ENCODE data around the gene CNOT9. TPM values are rescaled to one million over a fixed set of nuclear protein-coding genes. Genes with fewer than 3 reads are reported as not detected.

Gene CNOT9
- total and polyA plus RNA-seq, 4 donors, result 10.5 to 24.4 (median 14.8) TPM

GRCh38 chr2:218540015-218540414 is 28.6 kb upstream of the CNOT9 start:
- TF ChIP-seq FOXA1 (IDR thresholded peaks at IDR 0.05), result no peak
- TF ChIP-seq HNF4A (conservative IDR thresholded peaks at IDR 0.05), result no peak
- no peak for TF ChIP-seq CTCF (IDR thresholded peaks at IDR 0.05; ENCODE audit: low read depth, low read length, missing input control)
- TF ChIP-seq NR2F2 (IDR thresholded peaks at IDR 0.05), result no peak
- TF ChIP-seq, protein P1, sequence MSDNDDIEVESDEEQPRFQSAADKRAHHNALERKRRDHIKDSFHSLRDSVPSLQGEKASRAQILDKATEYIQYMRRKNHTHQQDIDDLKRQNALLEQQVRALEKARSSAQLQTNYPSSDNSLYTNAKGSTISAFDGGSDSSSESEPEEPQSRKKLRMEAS (IDR thresholded peaks at IDR 0.05), result no peak
- TF ChIP-seq GABPA (IDR thresholded peaks at IDR 0.05 in 1 of 2, conservative IDR thresholded peaks at IDR 0.05 in 1 of 2), result no peak
- TF ChIP-seq HNF4G (IDR thresholded peaks at IDR 0.05), result no peak
- no peak for TF ChIP-seq SP1 (IDR thresholded peaks at IDR 0.05)
- peaks cover 4 to 43% (median 25%) of the 10 kb centered on the region in 4 donors for H3K36me3 ChIP-seq (ENCODE audit: control insufficient read depth in 4 of 4, insufficient read depth in 3 of 4, low read depth in 1 of 4, low read length in 3 of 4)
- WGBS, result 92% methylated on average over 3 of the region's 3 CpGs
- H3K4me1 ChIP-seq (ENCODE audit: control insufficient read depth in 4 of 4, insufficient read depth in 4 of 4, low read length in 3 of 4), result peaks cover 0 to 10% (median 4%) of the 10 kb centered on the region in 4 donors
- no peak for DNase-seq (ENCODE audit: low spot score)
- H3K27me3 ChIP-seq (ENCODE audit: control insufficient read depth in 4 of 4, insufficient read depth in 4 of 4, low read length in 3 of 4), result no peaks in the 10 kb centered on the region
- no peaks in the 10 kb centered on the region for H3K9me3 ChIP-seq (ENCODE audit: control insufficient read depth in 4 of 4, low read length in 3 of 4)
- no peak overlapping the region for H3K4me3 ChIP-seq (ENCODE audit: low read depth in 1 of 3, low read length in 3 of 3)
- H3K9ac ChIP-seq (ENCODE audit: low read depth in 1 of 2, low read length in 2 of 2), result no peak overlapping the region
- H3K27ac ChIP-seq (ENCODE audit: low read depth in 1 of 2, low read length in 2 of 2), result no peak overlapping the region

DNA sequence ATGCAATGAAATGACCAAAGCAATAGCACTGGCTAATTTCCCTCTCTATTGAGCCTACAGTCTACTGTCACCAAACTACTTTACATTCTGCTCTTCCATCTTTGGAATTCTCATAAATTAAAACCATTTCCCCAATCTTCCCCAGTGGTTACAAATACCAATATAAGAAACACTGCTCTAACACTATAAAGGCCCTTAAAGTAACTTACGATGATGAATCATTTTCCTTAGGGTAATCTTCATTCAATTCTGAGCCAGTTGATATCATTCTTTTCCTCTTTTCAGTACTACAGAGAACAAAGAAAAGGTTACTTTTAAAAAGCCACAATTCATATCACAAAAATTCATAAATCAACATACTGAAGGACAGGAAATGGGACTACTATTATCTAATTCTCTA is 22.6 kb upstream of the CNOT9 start:
- Histone ChIP-seq H3K4me3 (ENCODE audit: low read depth in 1 of 3, low read length in 3 of 3) (no peak overlapping the region), H3K9me3 (ENCODE audit: control insufficient read depth in 4 of 4, low read length in 3 of 4) (no peaks in the 10 kb centered on the region), H3K27me3 (ENCODE audit: control insufficient read depth in 4 of 4, insufficient read depth in 4 of 4, low read length in 3 of 4) (no peaks in the 10 kb centered on the region), H3K9ac (ENCODE audit: low read depth in 1 of 2, low read length in 2 of 2) (no peak overlapping the region), H3K4me1 (ENCODE audit: control insufficient read depth in 4 of 4, insufficient read depth in 4 of 4, low read length in 3 of 4) (no peaks in the 10 kb centered on the region), H3K36me3 (ENCODE audit: control insufficient read depth in 4 of 4, insufficient read depth in 3 of 4, low read depth in 1 of 4, low read length in 3 of 4) (peaks cover 0 to 58% (median 41%) of the 10 kb centered on the region in 4 donors), H3K27ac (ENCODE audit: low read depth in 1 of 2, low read length in 2 of 2) (no peak overlapping the region)
- TF ChIP-seq TAF1 (conservative IDR thresholded peaks at IDR 0.05), result no peak
- no peak for DNase-seq (ENCODE audit: low spot score)
- WGBS, result 99% methylated on average over 1 of the region's 1 CpG

GRCh38 chr2:218547511-218547910 is 21.1 kb upstream of the CNOT9 start:
- Histone ChIP-seq H3K27ac (ENCODE audit: low read depth in 1 of 2, low read length in 2 of 2) (no peak overlapping the region), H3K4me3 (ENCODE audit: low read depth in 1 of 3, low read length in 3 of 3) (no peak overlapping the region), H3K9me3 (ENCODE audit: control insufficient read depth in 4 of 4, low read length in 3 of 4) (no peaks in the 10 kb centered on the region), H3K4me1 (ENCODE audit: control insufficient read depth in 4 of 4, insufficient read depth in 4 of 4, low read length in 3 of 4) (no peaks in the 10 kb centered on the region), H3K27me3 (ENCODE audit: control insufficient read depth in 4 of 4, insufficient read depth in 4 of 4, low read length in 3 of 4) (no peaks in the 10 kb centered on the region), H3K9ac (ENCODE audit: low read depth in 1 of 2, low read length in 2 of 2) (no peak overlapping the region), H3K36me3 (ENCODE audit: control insufficient read depth in 4 of 4, insufficient read depth in 3 of 4, low read depth in 1 of 4, low read length in 3 of 4) (peaks cover 2 to 53% (median 40%) of the 10 kb centered on the region in 4 donors)
- TF ChIP-seq ZBTB33 (IDR thresholded peaks at IDR 0.05) (no peak), FOXA1 (IDR thresholded peaks at IDR 0.05) (no peak), REST (IDR thresholded peaks at IDR 0.05) (no peak), TAF1 (conservative IDR thresholded peaks at IDR 0.05) (no peak), EGR1 (IDR thresholded peaks at IDR 0.05; ENCODE audit: low read depth in 2 of 2) (no peak), RXRA (IDR thresholded peaks at IDR 0.05) (no peak), YY1 (IDR thresholded peaks at IDR 0.05) (no peak), JUND (IDR thresholded peaks at IDR 0.05) (no peak), FOXA2 (IDR thresholded peaks at IDR 0.05) (no peak), HNF4G (IDR thresholded peaks at IDR 0.05) (no peak), HNF4A (conservative IDR thresholded peaks at IDR 0.05) (no peak), CTCF (IDR thresholded peaks at IDR 0.05; ENCODE audit: low read depth, low read length, missing input control) (no peak)
- TF ChIP-seq, protein P1 (IDR thresholded peaks at IDR 0.05), result no peak
- TF ChIP-seq, protein P2, sequence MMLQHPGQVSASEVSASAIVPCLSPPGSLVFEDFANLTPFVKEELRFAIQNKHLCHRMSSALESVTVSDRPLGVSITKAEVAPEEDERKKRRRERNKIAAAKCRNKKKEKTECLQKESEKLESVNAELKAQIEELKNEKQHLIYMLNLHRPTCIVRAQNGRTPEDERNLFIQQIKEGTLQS (IDR thresholded peaks at IDR 0.05), result no peak
- no peak for DNase-seq (ENCODE audit: low spot score)
